Effector CD8-positive, alpha-beta T cell (primary cell): Measurements from ENCODE around the gene AOAH.
"Not testable (repeated sequence)": the region's sequence is repeated elsewhere in the genome, so short reads cannot be mapped to it uniquely, and the experiment has no call there.

Experiments used
- DNase-seq: peaks from one replicate; lab custom pipeline; 2025; lab: John Stamatoyannopoulos, UW

AOAH gene

GRCh38 chr7:36658335-36659171 lies 65.7 kb downstream of the AOAH start:
- DNase-seq = no peak

DNA sequence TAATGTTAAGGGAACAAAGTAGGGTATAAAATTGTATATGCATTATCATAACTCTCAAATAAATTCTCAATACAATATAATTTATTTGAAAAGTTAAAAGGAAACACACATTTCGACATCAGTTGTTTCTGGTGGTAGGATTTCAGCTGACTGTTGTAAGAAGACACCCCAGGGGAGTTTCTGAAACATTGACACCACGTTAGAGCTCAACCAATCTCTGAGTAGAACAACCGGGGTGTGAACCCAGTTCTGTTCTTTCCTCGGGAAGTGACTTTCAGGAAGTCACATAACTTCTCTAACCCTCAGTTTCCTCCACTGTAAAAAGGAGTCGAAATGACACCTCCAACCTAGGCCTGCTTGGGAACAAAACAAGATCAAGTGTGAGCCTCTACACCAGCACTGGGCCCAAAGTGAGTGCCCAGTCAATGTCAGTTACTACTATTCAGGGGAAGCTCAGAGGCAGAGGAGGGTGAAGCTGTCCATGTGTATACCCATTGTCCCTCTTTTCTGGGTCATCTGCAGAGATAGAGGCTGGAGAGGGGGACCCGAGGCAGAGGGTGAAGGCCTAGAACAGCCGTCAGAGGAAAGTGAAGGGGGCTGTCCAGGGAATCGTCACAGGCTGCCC lies 67.1 kb downstream of the AOAH start:
- DNase-seq = no peak

DNA sequence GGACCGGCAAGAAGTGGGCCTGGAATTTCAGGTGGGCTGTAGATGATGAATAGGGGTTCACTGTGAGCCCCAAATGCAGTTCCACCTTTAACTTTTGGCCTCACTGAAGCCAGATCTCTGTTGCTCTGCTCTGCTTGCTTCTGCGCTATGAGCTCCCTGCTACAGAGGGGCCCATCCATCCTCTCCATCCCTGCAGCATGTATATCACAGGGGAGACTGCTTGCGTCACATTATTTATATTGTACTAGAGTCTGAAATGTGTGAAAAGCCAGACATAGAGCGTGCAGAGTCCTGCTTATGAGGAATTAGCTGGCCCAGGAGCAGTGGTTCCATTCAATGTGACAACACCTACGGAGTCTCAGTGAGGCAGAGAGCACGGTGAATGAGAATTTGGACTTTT lies 69.9 kb downstream of the AOAH start:
- no peak for DNase-seq

DNA sequence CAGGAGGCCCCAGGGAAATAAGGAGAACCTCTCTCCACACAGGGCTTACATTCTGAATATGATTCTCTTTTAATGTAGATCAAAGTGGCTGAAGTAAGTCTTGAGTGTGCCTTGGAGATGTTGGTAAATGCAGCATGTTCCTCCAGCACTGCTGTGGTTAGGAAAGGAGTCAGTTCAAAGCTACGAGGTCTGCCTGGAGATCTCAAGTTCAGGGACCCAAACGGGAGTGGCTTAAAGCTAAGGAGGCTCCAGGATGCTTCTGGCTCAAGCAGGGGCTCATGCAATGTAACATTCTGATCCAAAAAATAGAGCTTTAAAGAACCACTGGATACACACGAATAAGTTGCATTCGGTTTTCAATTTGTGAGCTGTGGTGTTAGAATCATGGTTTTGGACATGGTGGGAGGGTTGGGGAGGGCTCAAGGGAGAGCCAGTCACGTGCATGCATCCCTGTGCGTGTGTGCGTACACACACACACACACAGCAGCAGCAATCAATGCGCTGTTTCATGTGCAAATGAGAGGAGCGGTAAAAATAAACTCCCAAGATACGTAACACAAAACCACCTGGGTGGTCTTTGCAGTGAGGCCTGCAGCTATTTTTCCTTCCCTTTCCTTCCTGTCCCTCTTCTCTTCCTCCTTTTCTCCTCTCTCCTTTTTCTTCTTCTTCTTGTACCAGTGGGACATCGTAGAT lies 70.5 kb downstream of the AOAH start:
- no peak for DNase-seq

- no peak for DNase-seq
Measured at GRCh38 chr7:36653008-36653662, 71.2 kb downstream of the AOAH start.

DNA sequence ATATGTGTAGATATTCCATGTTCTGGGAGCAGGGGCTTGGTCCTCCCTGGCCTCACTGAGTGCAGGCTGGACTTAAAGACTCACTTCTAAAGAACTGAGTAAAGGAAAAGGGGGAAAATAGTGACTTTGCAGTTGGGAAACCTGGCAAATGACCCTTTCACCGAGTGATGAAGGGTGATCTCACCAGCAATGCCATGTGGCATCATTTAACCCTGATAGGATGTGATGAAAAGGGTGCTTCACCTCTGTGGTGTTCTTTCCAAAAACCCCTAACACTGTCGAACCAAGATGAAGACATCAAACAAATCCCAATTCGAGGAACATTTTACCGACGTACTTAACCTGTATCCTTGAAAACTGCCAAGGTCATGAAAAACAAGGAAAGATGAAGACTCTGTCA lies 71.9 kb downstream of the AOAH start:
- no peak for DNase-seq

DNA sequence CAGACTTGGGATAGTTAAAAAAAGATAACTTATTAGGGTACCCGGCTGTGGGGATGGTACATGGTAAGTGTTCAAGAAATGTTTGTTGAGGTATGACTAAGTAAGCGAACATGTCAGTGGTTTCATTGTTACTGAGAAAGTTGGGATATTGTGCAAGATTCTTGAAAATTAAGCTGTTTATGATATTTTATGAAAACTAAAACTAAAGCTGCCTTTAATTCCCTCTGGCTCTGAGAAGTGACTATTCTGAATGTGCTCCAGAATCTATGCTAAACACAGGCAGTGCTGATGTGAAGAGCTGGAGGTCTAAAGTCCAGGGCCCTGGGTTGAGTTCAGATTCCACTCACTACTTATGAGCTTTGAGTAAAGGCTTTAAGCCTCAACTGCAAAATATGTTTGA lies 72.9 kb downstream of the AOAH start:
- DNase-seq = no peak

- DNase-seq = no peak
Measured at GRCh38 chr7:36650766-36651312, 73.5 kb downstream of the AOAH start.

GRCh38 chr7:36650320-36650719 lies 74.0 kb downstream of the AOAH start:
- DNase-seq = no peak

GRCh38 chr7:36649319-36649718 lies 75.0 kb downstream of the AOAH start:
- not testable (repeated sequence) for DNase-seq

DNA sequence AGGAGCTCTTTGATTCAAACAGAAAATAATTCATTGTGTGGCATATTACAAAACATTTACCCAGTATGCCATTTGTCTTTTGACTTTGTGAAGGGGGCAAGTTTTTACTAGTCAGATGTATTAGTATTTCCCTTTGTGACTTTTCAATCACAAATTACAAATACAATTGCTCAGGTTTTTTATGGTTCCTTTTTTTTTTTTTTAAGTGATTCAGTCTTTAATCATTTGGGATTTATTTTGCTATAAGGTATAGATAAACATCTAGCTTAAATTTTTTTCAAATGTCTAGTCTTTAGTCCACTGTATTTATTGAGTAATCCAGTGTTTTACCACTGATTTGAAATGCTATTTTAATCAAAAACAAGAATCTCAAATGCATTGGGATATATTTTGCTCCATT lies 75.9 kb downstream of the AOAH start:
- DNase-seq = no peak

GRCh38 chr7:36644625-36645422 lies 79.5 kb downstream of the AOAH start:
- no peak for DNase-seq

DNA sequence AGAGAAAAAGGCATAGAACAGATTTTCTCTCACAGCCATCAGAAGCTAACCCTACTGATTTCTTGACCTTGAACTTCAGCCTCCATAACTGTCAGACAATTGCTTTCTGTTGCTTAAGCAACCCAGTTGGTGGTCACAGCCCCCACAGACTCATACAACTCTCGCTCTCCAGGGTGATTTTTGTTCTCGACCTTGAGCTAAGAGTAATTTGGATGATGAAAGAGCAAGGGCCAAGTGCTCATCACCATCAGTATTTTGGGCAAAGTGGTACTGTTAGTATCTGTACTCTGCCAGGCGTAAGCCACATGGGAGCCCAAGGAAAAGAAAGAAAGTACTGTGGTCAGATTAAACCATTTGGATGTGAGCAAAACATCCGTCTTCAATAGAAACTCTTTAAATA lies 81.9 kb downstream of the AOAH start:
- DNase-seq = no peak

DNA sequence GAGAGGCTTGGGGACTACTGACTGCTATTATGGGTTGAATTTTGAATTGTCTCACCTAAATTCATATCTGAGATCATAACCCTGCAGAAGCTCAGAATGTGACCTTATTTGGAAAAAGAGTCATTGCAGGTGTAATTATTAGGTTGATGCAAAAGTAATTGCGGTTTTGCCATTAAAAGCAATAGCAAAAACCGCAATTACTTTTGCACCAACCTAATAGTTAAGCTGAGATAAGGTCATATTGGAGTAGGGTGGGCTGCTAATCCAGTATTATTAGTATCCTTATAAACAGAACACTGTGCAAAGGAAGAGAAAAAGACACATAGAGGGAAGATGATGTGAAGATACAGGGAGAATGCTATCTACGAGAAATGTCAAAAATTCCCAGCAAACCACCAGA lies 82.3 kb downstream of the AOAH start:
- DNase-seq = no peak

- DNase-seq = no peak
Measured at GRCh38 chr7:36640682-36641081, 83.6 kb downstream of the AOAH start.

DNA sequence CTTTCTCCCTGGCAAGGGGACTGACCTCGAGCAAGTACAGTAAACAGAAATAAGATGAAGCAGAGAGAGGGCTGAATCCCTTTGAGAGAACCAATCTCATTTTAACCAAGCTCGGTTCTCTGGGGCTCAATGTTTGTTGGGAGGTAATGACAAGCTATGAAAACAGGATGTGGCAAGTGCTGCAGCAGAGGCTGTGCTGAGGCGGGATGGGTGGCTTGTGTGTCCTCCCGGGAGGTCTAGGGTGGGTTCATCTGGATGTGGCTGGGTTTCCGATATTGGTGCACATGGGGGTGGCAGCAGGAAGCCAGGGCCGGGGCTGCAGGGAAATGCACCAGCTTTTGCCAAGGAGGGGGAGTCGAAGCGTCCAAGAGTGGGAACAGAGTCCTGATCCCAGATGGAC lies 84.5 kb downstream of the AOAH start:
- no peak for DNase-seq

DNA sequence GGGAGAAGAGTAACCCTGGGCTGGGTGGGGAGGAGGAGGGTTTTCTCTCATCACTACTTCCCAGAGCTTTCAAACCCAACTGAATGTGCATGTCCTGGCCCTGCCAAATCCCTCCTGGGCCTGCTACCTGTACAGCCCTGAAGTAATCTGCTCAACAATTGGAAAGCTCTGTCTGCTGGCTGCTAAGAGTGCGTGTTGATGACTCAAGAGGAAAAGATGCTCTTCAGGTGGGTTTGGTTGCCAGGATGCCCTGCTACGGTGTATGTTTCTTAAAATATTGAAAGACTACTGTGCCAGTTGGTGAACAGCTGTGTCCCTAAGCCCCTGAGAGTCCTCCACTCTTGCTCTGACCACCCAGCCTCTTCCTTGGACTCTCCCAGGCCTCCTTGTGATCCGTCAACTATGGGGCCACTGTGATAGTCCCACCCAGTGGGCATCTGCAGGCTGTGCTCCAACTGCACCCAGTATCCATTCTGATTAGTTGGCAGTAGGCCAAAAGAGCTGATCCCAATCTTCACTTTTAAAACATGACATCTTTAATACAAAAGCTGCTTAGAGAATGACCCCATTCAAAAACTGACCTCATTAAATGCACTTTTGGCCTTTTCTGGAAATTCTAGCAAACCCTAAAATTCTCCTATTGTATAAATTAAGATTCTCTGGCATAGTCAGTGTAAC lies 85.6 kb downstream of the AOAH start:
- no peak for DNase-seq

DNA sequence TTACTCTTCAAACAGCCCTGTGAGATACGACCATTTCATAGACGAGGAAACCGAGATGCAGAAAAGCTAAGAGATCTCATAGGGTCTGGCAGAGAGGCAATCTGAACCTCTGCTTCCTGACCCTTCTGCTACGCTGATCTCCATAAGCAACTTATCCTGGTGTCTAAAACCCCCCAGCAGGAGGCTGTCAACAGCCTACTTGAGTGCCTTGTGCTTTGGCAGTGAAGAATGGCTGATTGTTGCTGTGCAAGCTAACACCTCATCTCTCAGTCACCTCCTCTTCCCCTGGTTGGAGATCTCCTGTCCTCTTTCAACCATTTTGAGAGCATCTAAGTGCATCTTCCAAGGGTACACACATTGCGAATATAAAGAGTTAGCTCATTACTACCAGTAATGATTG lies 86.2 kb downstream of the AOAH start:
- DNase-seq = no peak

GRCh38 chr7:36637417-36637816 lies 86.9 kb downstream of the AOAH start:
- DNase-seq = no peak

GRCh38 chr7:36636126-36636525 lies 88.2 kb downstream of the AOAH start:
- no peak for DNase-seq

- DNase-seq = no peak
Measured at GRCh38 chr7:36635091-36635490, 89.2 kb downstream of the AOAH start.
